A549 treated with GW870086 at 1 μM for 4 hours (cell line): Measurements from ENCODE around the gene CYP19A1. TPM values are rescaled to one million over a fixed set of nuclear protein-coding genes. Genes with fewer than 3 reads are reported as not detected.

ENCODE experiments used
- total RNA-seq: library from RNA; stranded (reverse); fragments of 200-300 nt; extraction: Qiagen RNA extraction; gene quantifications from 5 replicates; pipeline ENCODE4 v1.2.3, GENCODE V29; 2022; ENCODE audit warnings: low read depth

Gene CYP19A1
- total RNA-seq: 0.17 to 0.45 TPM (median 0.33 TPM) in 4 of 5 replicates, not detected in the other

DNA sequence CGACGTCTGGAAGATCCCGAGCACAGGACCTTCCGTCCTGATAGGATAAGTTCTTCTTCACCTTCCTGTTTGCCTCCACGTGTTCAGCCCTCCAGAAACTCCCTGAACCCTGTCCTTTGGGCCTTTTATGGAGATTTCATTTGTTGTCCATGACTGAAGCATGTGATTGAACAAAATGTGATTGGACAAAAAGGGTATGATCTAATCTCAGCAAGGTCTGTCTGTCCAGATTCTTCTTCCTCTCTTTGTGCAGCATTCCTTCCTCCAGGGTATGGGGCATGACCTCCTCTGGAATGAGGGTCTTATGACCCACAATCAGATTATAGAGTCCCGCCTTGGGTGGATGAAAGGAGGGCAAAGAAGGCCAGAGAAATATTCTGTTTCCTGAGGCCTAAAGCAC is at the start of gene CYP19A1:
CYP19A1 (minus strand) TSS at position 101 of the 400 bp plus-strand sequence. CDS start 95,684 bp downstream, outside the sequence.

DNA sequence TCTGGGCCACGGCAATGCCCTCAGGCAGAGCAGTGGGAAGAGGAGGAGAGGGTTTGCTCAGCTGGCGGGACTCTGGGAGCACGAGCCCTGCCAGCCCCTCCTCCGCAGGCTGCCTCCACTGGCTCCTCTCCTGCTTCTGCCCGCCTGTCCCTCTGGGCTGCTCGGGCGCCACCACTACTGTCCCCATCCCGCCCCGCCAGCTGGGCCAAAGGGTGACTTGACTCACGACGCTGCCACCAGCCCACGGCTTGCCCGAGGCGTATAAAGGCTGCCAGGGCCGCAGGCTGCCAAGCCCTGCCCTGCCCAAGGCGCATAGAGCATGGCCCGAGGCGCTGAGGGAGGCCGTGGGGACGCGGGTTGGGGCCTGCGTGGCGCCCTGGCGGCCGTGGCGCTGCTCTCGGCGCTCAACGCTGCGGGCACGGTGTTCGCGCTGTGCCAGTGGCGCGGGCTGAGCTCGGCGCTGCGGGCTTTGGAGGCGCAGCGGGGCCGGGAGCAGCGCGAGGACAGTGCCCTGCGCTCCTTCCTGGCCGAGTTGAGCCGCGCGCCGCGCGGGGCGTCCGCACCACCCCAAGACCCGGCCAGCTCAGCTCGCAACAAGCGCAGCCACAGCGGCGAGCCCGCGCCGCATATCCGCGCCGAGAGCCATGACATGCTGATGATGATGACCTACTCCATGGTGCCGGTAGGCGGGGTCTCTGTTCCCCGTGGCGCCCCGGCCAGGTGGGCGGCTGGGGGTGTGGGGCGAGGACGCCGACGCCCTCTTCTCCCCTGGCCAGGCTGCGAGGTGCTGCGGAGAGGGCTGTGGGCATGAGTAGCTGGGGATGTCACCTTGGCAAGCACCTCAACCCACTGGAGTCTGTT is 3.2 kb upstream of the CYP19A1 start, which contains the start of gene GLDN:
GLDN (plus strand) TSS at position 290 of the 861 bp plus-strand sequence; CDS start at position 320, 30 bp downstream.

Other genes with a start within 250 kb of the CYP19A1 start
- gene TNFAIP8L3, start 243.7 kb downstream of the CYP19A1 start, total RNA-seq: 21.4 to 29.1 TPM (median 25.5 TPM) in 5 replicates
- 0.03 to 0.10 TPM (median 0.08 TPM) in 3 of 5 replicates, not detected in the others for gene GLDN, start 3.1 kb upstream of the CYP19A1 start, total RNA-seq